Liver (tissue), 9 donors: ENCODE measurements around the gene B3GNT3. TPM values are rescaled to one million over a fixed set of nuclear protein-coding genes. Genes with fewer than 3 reads are reported as not detected.

Source experiments
- DNase-seq: peaks from one replicate; pipeline ENCODE4 v3.0.0-alpha.2; 2017; ENCODE audit warnings: low spot score
- H3K27ac ChIP-seq, 2 donors: one replicate each; pipeline ENCODE4 v1.7.0; 2013; ENCODE audit warnings: inconsistent platforms in 2 of 2, low read length in 2 of 2, control low read depth in 1 of 2, low read depth in 1 of 2, mild to moderate bottlenecking in 1 of 2
- H3K27me3 ChIP-seq, 4 donors: one replicate each; pipeline versions ENCODE4 v1.6.1 to v1.7.0; 2013; ENCODE audit warnings: low read length in 3 of 4, inconsistent platforms in 1 of 4, mild to moderate bottlenecking in 1 of 4, moderate library complexity in 1 of 4; ENCODE audit not compliant: control insufficient read depth in 4 of 4, insufficient read depth in 4 of 4
- H3K36me3 ChIP-seq, 4 donors: one replicate each; pipeline versions ENCODE4 v1.6.1 to v1.7.0; 2013; ENCODE audit warnings: low read length in 3 of 4, mild to moderate bottlenecking in 3 of 4, low read depth in 1 of 4, moderate library complexity in 1 of 4; ENCODE audit not compliant: control insufficient read depth in 4 of 4, insufficient read depth in 3 of 4
- H3K4me1 ChIP-seq, 4 donors: one replicate each; pipeline versions ENCODE4 v1.6.1 to v1.7.0; 2013; ENCODE audit warnings: low read length in 3 of 4, mild to moderate bottlenecking in 3 of 4, moderate library complexity in 1 of 4; ENCODE audit not compliant: control insufficient read depth in 4 of 4, insufficient read depth in 4 of 4
- H3K4me3 ChIP-seq, 3 donors: one replicate each; pipeline versions ENCODE4 v1.6.1 to v1.7.0; 2013; ENCODE audit warnings: low read length in 3 of 3, control low read depth in 1 of 3, low read depth in 1 of 3, mild to moderate bottlenecking in 1 of 3
- H3K9ac ChIP-seq, 2 donors: one replicate each; pipeline ENCODE4 v1.7.0; 2013; ENCODE audit warnings: low read length in 2 of 2, mild to moderate bottlenecking in 2 of 2, moderate library complexity in 2 of 2, control low read depth in 1 of 2, low read depth in 1 of 2
- H3K9me3 ChIP-seq, 4 donors: one replicate each; pipeline versions ENCODE4 v1.6.1 to v1.7.0; 2013; ENCODE audit warnings: low read length in 3 of 4; ENCODE audit not compliant: control insufficient read depth in 4 of 4
- ATF3 ChIP-seq: IDR thresholded peaks from 2 replicates; pipeline ENCODE4 v1.6.1; 2016; ENCODE audit warnings: antibody characterized with exemption
- CTCF ChIP-seq: fragments of 150-350 bp; IDR thresholded peaks from 2 replicates; pipeline ENCODE4 v1.5.1; 2017; ENCODE audit warnings: improper control_type of control experiment, low read depth, low read length; ENCODE audit not compliant: missing input control
- EGR1 ChIP-seq, 2 donors: IDR thresholded peaks; 2 replicates each; pipeline ENCODE4 v1.6.1; 2016 to 2018; ENCODE audit warnings: antibody characterized with exemption in 2 of 2, low read depth in 2 of 2
- FOXA1 ChIP-seq: IDR thresholded peaks from 2 replicates; pipeline ENCODE4 v1.6.1; 2016; ENCODE audit warnings: antibody characterized with exemption
- FOXA2 ChIP-seq: IDR thresholded peaks from 2 replicates; pipeline ENCODE4 v1.6.1; 2016; ENCODE audit warnings: antibody characterized with exemption
- GABPA ChIP-seq, 2 donors: IDR thresholded peaks in 1 of 2; conservative IDR thresholded peaks in 1 of 2; 2 replicates each; pipeline ENCODE4 v1.6.1; 2016; ENCODE audit warnings: antibody characterized with exemption in 2 of 2, mild to moderate bottlenecking in 1 of 2, moderate library complexity in 1 of 2
- HNF4A ChIP-seq, 2 donors: conservative IDR thresholded peaks; 2 replicates each; pipeline ENCODE4 v1.6.1; 2016; ENCODE audit warnings: antibody characterized with exemption in 2 of 2, mild to moderate bottlenecking in 2 of 2
- HNF4G ChIP-seq: IDR thresholded peaks from 2 replicates; pipeline ENCODE4 v1.6.1; 2016; ENCODE audit warnings: antibody characterized with exemption
- JUND ChIP-seq, 2 donors: IDR thresholded peaks; 2 replicates each; pipeline ENCODE4 v1.6.1; 2016; ENCODE audit warnings: antibody characterized with exemption in 2 of 2
- MAX ChIP-seq: IDR thresholded peaks from 2 replicates; pipeline ENCODE4 v1.6.1; 2016; ENCODE audit warnings: antibody characterized with exemption
- RAD21 ChIP-seq, 2 donors: IDR thresholded peaks; 2 replicates each; pipeline ENCODE4 v1.6.1; 2016; ENCODE audit warnings: antibody characterized with exemption in 2 of 2, mild to moderate bottlenecking in 2 of 2
- RXRA ChIP-seq, 2 donors: IDR thresholded peaks; 2 replicates each; pipeline ENCODE4 v1.6.1; 2017 to 2018; ENCODE audit warnings: antibody characterized with exemption in 2 of 2, mild to moderate bottlenecking in 1 of 2
- SP1 ChIP-seq: IDR thresholded peaks from 2 replicates; pipeline ENCODE4 v1.6.1; 2018; ENCODE audit warnings: antibody characterized with exemption, mild to moderate bottlenecking
- TAF1 ChIP-seq: conservative IDR thresholded peaks from 2 replicates; pipeline ENCODE4 v1.6.1; 2016; ENCODE audit warnings: antibody characterized with exemption, mild to moderate bottlenecking
- ZBTB33 ChIP-seq: IDR thresholded peaks from 2 replicates; pipeline ENCODE4 v1.6.1; 2016; ENCODE audit warnings: antibody characterized with exemption
- WGBS: extraction: QIAGEN DNeasy Blood & Tissue Kit; methylation state at CpG from one replicate; pipeline ENCODE4 v1.1.7; 2013; 5-methylcytosine and 5-hydroxymethylcytosine counted together
- polyA plus RNA-seq, 2 donors: library from polyadenylated mRNA; stranded (reverse) in 1 of 2; unstranded in 1 of 2; fragments of 200-250 nt in 1 of 2; fragments of >200 nt in 1 of 2; fragmentation: Nextera tagmentation in 1 of 2; extraction: Ambion mirVana in 1 of 2; gene quantifications; one replicate each; pipeline versions ENCODE4 v1.2.1 to v1.2.3, GENCODE V29; 2013 to 2015
- total RNA-seq, 2 donors: library from RNA; depleted of rRNA; stranded (reverse); fragments of >200 nt; gene quantifications; one replicate each; pipeline ENCODE4 v1.2.3, GENCODE V29; 2014
- donor health status: healthy.
- donor health status: healthy.
- donor health status: healthy.
- donor health status: healthy.
- donor health status: healthy.

The B3GNT3 gene
- total and polyA plus RNA-seq, 4 donors, result 0.14 to 2.1 (median 1.1) TPM

- Histone ChIP-seq H3K4me1 (peaks cover 0 to 2% (median 0%) of the 10 kb centered on the region in 4 donors), H3K27me3 (no peaks in the 10 kb centered on the region), H3K9ac (no peak overlapping the region), H3K4me3 (no peak overlapping the region), H3K27ac (no peak overlapping the region), H3K9me3 (no peaks in the 10 kb centered on the region), H3K36me3 (no peaks in the 10 kb centered on the region)
- 66% methylated on average over 8 of the region's 8 CpGs for WGBS
- no peak for DNase-seq
- TF ChIP-seq HNF4A (conservative IDR thresholded peaks at IDR 0.05) (no peak), MAX (no peak), HNF4G (no peak), FOXA1 (no peak), RAD21 (IDR thresholded peaks at IDR 0.05) (no peak), SP1 (no peak)
Observed at GRCh38 chr19:17835182-17836006, 40.5 kb downstream of the B3GNT3 start.

GRCh38 chr19:17836530-17836929 is 41.6 kb downstream of the B3GNT3 start:
- no peaks in the 10 kb centered on the region for H3K27me3 ChIP-seq
- H3K27ac ChIP-seq, result no peak overlapping the region
- DNase-seq, result no peak
- H3K9me3 ChIP-seq, result no peaks in the 10 kb centered on the region
- peaks cover 0 to 1% (median 0%) of the 10 kb centered on the region in 4 donors for H3K4me1 ChIP-seq
- H3K9ac ChIP-seq, result no peak overlapping the region
- no peak overlapping the region for H3K4me3 ChIP-seq
- TF ChIP-seq RAD21 (IDR thresholded peaks at IDR 0.05) (no peak), ATF3 (no peak), FOXA2 (no peak), GABPA (IDR thresholded peaks at IDR 0.05 in 1 of 2, conservative IDR thresholded peaks at IDR 0.05 in 1 of 2) (no peak), RXRA (IDR thresholded peaks at IDR 0.05) (no peak), JUND (IDR thresholded peaks at IDR 0.05) (no peak), ZBTB33 (no peak), FOXA1 (no peak), HNF4A (conservative IDR thresholded peaks at IDR 0.05) (no peak), HNF4G (no peak), SP1 (no peak), CTCF (no peak), TAF1 (no peak), EGR1 (IDR thresholded peaks at IDR 0.05; ENCODE audit: low read depth in 2 of 2) (no peak), MAX (no peak)
- WGBS, result 55% methylated on average over 4 of the region's 4 CpGs
- H3K36me3 ChIP-seq, result no peaks in the 10 kb centered on the region
